Measurements from ENCODE around the gene BTBD6.

Gene BTBD6

GRCh38 chr14:105248368-105249181 is at the start of gene BTBD6:
BTBD6 (plus strand) TSS chr14:105248533; CDS start chr14:105248712, 179 bp downstream.
- peak; percentile 90 for DNase-seq

GRCh38 chr14:105198588-105198987 is 49.7 kb upstream of the BTBD6 start:
- DNase-seq = no peak

GRCh38 chr14:105199093-105199492 is 49.2 kb upstream of the BTBD6 start:
- no peak for DNase-seq

GRCh38 chr14:105200074-105200473 is 48.3 kb upstream of the BTBD6 start:
- DNase-seq = no peak

- DNase-seq = no peak
Observed at GRCh38 chr14:105200641-105201040, 47.7 kb upstream of the BTBD6 start.

GRCh38 chr14:105201156-105201924 is 47.0 kb upstream of the BTBD6 start:
- no peak for DNase-seq

- no peak for DNase-seq
Observed at GRCh38 chr14:105201925-105202513, 46.3 kb upstream of the BTBD6 start.

GRCh38 chr14:105203057-105203531 is 45.2 kb upstream of the BTBD6 start:
- peak; percentile 67 for DNase-seq

GRCh38 chr14:105203701-105204100 is 44.6 kb upstream of the BTBD6 start:
- DNase-seq = no peak

GRCh38 chr14:105204206-105204930 is 44.0 kb upstream of the BTBD6 start:
- DNase-seq = no peak

GRCh38 chr14:105204931-105205672 is 43.2 kb upstream of the BTBD6 start:
- no peak for DNase-seq

- no peak for DNase-seq
Observed at GRCh38 chr14:105205673-105206208, 42.6 kb upstream of the BTBD6 start.

- no peak for DNase-seq
Observed at GRCh38 chr14:105206873-105207272, 41.5 kb upstream of the BTBD6 start.

GRCh38 chr14:105207460-105207901 is 40.9 kb upstream of the BTBD6 start:
- DNase-seq = no peak

GRCh38 chr14:105207996-105208737 is 40.2 kb upstream of the BTBD6 start:
- no peak for DNase-seq

- DNase-seq = no peak
Observed at GRCh38 chr14:105208738-105209075, 39.6 kb upstream of the BTBD6 start.

- DNase-seq = no peak
Observed at GRCh38 chr14:105209091-105209490, 39.2 kb upstream of the BTBD6 start.

- no peak for DNase-seq
Observed at GRCh38 chr14:105209646-105210045, 38.7 kb upstream of the BTBD6 start.

- DNase-seq = no peak
Observed at GRCh38 chr14:105210266-105211025, 37.9 kb upstream of the BTBD6 start.

GRCh38 chr14:105211086-105211757 is 37.1 kb upstream of the BTBD6 start:
- DNase-seq = no peak
